OCI-M2 (cell line): Measurements from ENCODE around the gene SLC22A7.

Experiments used
- DNase-seq: peaks from one replicate; lab custom pipeline; 2025; ENCODE audit not compliant: unreplicated experiment; lab: John Stamatoyannopoulos, UW

SLC22A7 gene

GRCh38 chr6:43297644-43298564, at the start of gene SLC22A7:
Gene SLC22A7 (plus strand): TSS chr6:43298260. CDS start chr6:43298359, 99 bp downstream.
- no peak for DNase-seq

GRCh38 chr6:43248791-43249190, 49.3 kb upstream of the SLC22A7 start:
- no peak for DNase-seq

- DNase-seq = no peak
Observed at GRCh38 chr6:43250992-43251373, 47.1 kb upstream of the SLC22A7 start.

GRCh38 chr6:43253401-43253800, 44.7 kb upstream of the SLC22A7 start:
- no peak for DNase-seq

- DNase-seq = no peak
Observed at GRCh38 chr6:43254138-43254817, 43.8 kb upstream of the SLC22A7 start.

GRCh38 chr6:43254846-43255245, 43.2 kb upstream of the SLC22A7 start:
- no peak for DNase-seq

- DNase-seq = no peak
Observed at GRCh38 chr6:43255408-43256054, 42.5 kb upstream of the SLC22A7 start.

- DNase-seq = no peak
Observed at GRCh38 chr6:43256670-43257366, 41.2 kb upstream of the SLC22A7 start.

GRCh38 chr6:43257367-43258145, 40.5 kb upstream of the SLC22A7 start:
- no peak for DNase-seq

GRCh38 chr6:43258180-43258579, 39.9 kb upstream of the SLC22A7 start:
- DNase-seq = no peak

- no peak for DNase-seq
Observed at GRCh38 chr6:43258807-43259686, 39.0 kb upstream of the SLC22A7 start.

GRCh38 chr6:43260791-43261190, 37.3 kb upstream of the SLC22A7 start:
- DNase-seq = no peak

GRCh38 chr6:43261198-43261597, 36.9 kb upstream of the SLC22A7 start:
- no peak for DNase-seq

- no peak for DNase-seq
Observed at GRCh38 chr6:43262000-43262779, 35.9 kb upstream of the SLC22A7 start.

- DNase-seq = no peak
Observed at GRCh38 chr6:43262780-43263313, 35.2 kb upstream of the SLC22A7 start.

- DNase-seq = no peak
Observed at GRCh38 chr6:43263314-43264178, 34.5 kb upstream of the SLC22A7 start.

- no peak for DNase-seq
Observed at GRCh38 chr6:43264599-43265145, 33.4 kb upstream of the SLC22A7 start.
